Uterus (tissue), 4 donors: ENCODE data around the gene NXPH4. TPM values are rescaled to one million over a fixed set of nuclear protein-coding genes. Genes with fewer than 3 reads are reported as not detected.

ENCODE experiments used
- DNase-seq, 2 donors: peaks; one replicate each; pipeline ENCODE4 v3.0.0-alpha.2; 2019 to 2020
- H3K27ac ChIP-seq, 2 donors: fragments of 200-600 bp; sonication (generic); 1 replicate in 1 of 2; 2 replicates in 1 of 2; pipeline ENCODE4 v1.5.1; 2016 to 2018
- H3K27me3 ChIP-seq, 2 donors: fragments of 200-600 bp; sonication (generic); one replicate each; pipeline ENCODE4 v1.5.1; 2018 to 2019; ENCODE audit warnings: control low read depth in 1 of 2
- H3K36me3 ChIP-seq, 2 donors: fragments of 200-600 bp; sonication (generic); one replicate each; pipeline ENCODE4 v1.5.1; 2019; ENCODE audit warnings: control low read depth in 1 of 2
- H3K4me1 ChIP-seq, 2 donors: fragments of 200-600 bp; sonication (generic); one replicate each; pipeline ENCODE4 v1.5.1; 2018 to 2019; ENCODE audit warnings: control low read depth in 1 of 2
- H3K4me3 ChIP-seq, 2 donors: fragments of 200-600 bp; sonication (generic); 1 replicate in 1 of 2; 2 replicates in 1 of 2; pipeline ENCODE4 v1.5.1; 2018 to 2019; ENCODE audit warnings: mild to moderate bottlenecking in 1 of 2
- H3K9me3 ChIP-seq, 2 donors: fragments of 200-600 bp; sonication (generic); one replicate each; pipeline ENCODE4 v1.5.1; 2019; ENCODE audit warnings: control low read depth in 1 of 2
- POLR2A ChIP-seq, 2 donors: fragments of 450-650 bp; IDR thresholded peaks; one replicate each; pipeline ENCODE4 v1.6.1; 2016; ENCODE audit warnings: antibody characterized with exemption in 2 of 2, mild to moderate bottlenecking in 1 of 2, moderate library complexity in 1 of 2
- intact Hi-C: fragments of 100-400 bp; cut with DNase I; formaldehyde crosslinking; loops from one replicate; pipeline ENCODE4 v1.15.1; 2023; ENCODE audit warnings: low total_unique reads
- total RNA-seq, 4 donors: library from RNA; depleted of rRNA in 3 of 4; stranded (reverse); fragments of >200 nt in 3 of 4; gene quantifications; one replicate each; pipeline versions ENCODE4 v1.1.0 to v1.2.4, GENCODE V29; 2014 to 2023
- TF ChIP-seq, protein P1 (sequence below), 4 experiments: fragments of 200-600 bp in 2 of 4; fragments of 450-650 bp in 2 of 4; sonication (generic) in 2 of 4; IDR thresholded peaks; one replicate each; pipeline ENCODE4 v1.5.1; 2016 to 2019; ENCODE audit warnings: antibody characterized with exemption in 4 of 4, mild to moderate bottlenecking in 2 of 4, moderate library complexity in 1 of 4
- donor health status: DM: yes; HTN: yes; CAD: no.

Gene NXPH4
- total RNA-seq, 4 donors from 2014 or later: 6.3 TPM; not detected in 3

DNA sequence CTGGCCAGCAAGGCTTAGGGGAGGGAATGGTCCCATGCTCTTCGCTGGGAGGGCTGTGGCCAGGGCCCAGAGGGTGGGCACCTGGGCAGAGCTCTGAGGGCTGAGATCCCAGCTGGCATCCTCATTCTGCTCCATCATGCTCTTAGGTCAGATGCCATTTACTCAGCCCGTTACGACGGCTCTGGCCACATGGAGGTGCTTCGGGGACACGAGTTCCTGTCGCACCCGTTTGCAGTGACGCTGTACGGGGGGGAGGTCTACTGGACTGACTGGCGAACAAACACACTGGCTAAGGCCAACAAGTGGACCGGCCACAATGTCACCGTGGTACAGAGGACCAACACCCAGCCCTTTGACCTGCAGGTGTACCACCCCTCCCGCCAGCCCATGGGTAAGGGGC, 38.4 kb upstream of the NXPH4 start:
- no peaks in the 10 kb centered on the region for H3K27me3 ChIP-seq
- no peak for DNase-seq
- no peak overlapping the region for H3K27ac ChIP-seq
- intact Hi-C loops: loop anchor here (5.0 kb wide), 1 partner anchor 51 kb away; the partner anchor contains the start of gene LRP1
- H3K4me3 ChIP-seq: no peak overlapping the region
- no peaks in the 10 kb centered on the region for H3K4me1 ChIP-seq
- no peaks in the 10 kb centered on the region for H3K9me3 ChIP-seq
- no peaks in the 10 kb centered on the region for H3K36me3 ChIP-seq
- TF ChIP-seq POLR2A (IDR thresholded peaks at IDR 0.05): no peak
- TF ChIP-seq, protein P1, sequence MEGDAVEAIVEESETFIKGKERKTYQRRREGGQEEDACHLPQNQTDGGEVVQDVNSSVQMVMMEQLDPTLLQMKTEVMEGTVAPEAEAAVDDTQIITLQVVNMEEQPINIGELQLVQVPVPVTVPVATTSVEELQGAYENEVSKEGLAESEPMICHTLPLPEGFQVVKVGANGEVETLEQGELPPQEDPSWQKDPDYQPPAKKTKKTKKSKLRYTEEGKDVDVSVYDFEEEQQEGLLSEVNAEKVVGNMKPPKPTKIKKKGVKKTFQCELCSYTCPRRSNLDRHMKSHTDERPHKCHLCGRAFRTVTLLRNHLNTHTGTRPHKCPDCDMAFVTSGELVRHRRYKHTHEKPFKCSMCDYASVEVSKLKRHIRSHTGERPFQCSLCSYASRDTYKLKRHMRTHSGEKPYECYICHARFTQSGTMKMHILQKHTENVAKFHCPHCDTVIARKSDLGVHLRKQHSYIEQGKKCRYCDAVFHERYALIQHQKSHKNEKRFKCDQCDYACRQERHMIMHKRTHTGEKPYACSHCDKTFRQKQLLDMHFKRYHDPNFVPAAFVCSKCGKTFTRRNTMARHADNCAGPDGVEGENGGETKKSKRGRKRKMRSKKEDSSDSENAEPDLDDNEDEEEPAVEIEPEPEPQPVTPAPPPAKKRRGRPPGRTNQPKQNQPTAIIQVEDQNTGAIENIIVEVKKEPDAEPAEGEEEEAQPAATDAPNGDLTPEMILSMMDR (IDR thresholded peaks at IDR 0.05): no peak

- no peak for DNase-seq
- Histone ChIP-seq H3K27ac (no peak overlapping the region), H3K27me3 (no peaks in the 10 kb centered on the region), H3K9me3 (no peaks in the 10 kb centered on the region), H3K36me3 (no peaks in the 10 kb centered on the region), H3K4me3 (no peak overlapping the region), H3K4me1 (no peaks in the 10 kb centered on the region)
- TF ChIP-seq, protein P1 (IDR thresholded peaks at IDR 0.05): no peak
- TF ChIP-seq POLR2A (IDR thresholded peaks at IDR 0.05): no peak
- intact Hi-C loops: loop anchor here (5.0 kb wide), 2 partner anchors 52 to 112 kb away; partner anchors contain the start of gene LRP1
Observed at GRCh38 chr12:57179331-57180086, 37.1 kb upstream of the NXPH4 start.

GRCh38 chr12:57180321-57180989, 36.1 kb upstream of the NXPH4 start:
- TF ChIP-seq, protein P1 (IDR thresholded peaks at IDR 0.05): no peak
- no peak for TF ChIP-seq POLR2A (IDR thresholded peaks at IDR 0.05)
- Histone ChIP-seq H3K4me3 (no peak overlapping the region), H3K27me3 (no peaks in the 10 kb centered on the region), H3K36me3 (no peaks in the 10 kb centered on the region), H3K9me3 (no peaks in the 10 kb centered on the region), H3K27ac (peak overlapping the region in 1 of 2 donors; percentile 1), H3K4me1 (no peaks in the 10 kb centered on the region)
- no peak for DNase-seq
- intact Hi-C loops: loop anchor here (5.0 kb wide), 1 partner anchor 113 kb away; no protein-coding TSS in a partner anchor

DNA sequence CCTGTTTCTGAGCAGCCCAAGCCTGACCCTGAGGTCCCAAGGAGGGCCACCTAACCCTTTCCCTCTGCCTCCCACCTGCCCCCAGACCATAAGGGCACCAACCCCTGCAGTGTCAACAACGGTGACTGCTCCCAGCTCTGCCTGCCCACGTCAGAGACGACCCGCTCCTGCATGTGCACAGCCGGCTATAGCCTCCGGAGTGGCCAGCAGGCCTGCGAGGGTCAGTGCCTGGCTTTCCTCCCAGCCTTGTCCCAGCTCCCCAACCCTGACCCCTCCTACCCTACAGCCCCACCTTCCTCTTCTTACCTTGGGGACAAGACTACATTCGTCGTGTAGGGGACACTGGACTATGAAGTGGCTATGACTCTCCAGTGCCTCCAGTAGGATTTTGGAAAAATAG, 35.5 kb upstream of the NXPH4 start:
- H3K9me3 ChIP-seq: no peaks in the 10 kb centered on the region
- intact Hi-C loops: loop anchor here (5.0 kb wide), 1 partner anchor 114 kb away; no protein-coding TSS in a partner anchor
- no peaks in the 10 kb centered on the region for H3K36me3 ChIP-seq
- no peak overlapping the region for H3K4me3 ChIP-seq
- H3K4me1 ChIP-seq: no peaks in the 10 kb centered on the region
- TF ChIP-seq POLR2A (IDR thresholded peaks at IDR 0.05): no peak
- TF ChIP-seq, protein P1 (IDR thresholded peaks at IDR 0.05): no peak
- H3K27me3 ChIP-seq: no peaks in the 10 kb centered on the region
- no peak for DNase-seq
- peak overlapping the region in 1 of 2 donors; percentile 1 for H3K27ac ChIP-seq
